HG03439 (cell line): ENCODE data around the gene GCNT3.
"Not testable (repeated sequence)": the region's sequence is repeated elsewhere in the genome, so short reads cannot be mapped to it uniquely, and the experiment has no call there.

Experiments
- ATAC-seq: cut with Tn5 transposase; IDR thresholded peaks from one replicate; pipeline ENCODE4 v1.9.1; 2021; ENCODE audit warnings: mild to moderate bottlenecking, moderate library complexity; ENCODE audit not compliant: unreplicated experiment

The GCNT3 gene

GRCh38 chr15:59616379-59616778, 4.8 kb downstream of the GCNT3 start:
- ATAC-seq, result no peak

- no peak for ATAC-seq
These were observed 6.8 kb downstream of the GCNT3 start for GRCh38 chr15:59618406-59618805.

GRCh38 chr15:59622289-59622688, 10.7 kb downstream of the GCNT3 start:
- ATAC-seq, result peak; percentile 52

- no peak for ATAC-seq
These were observed 21.1 kb downstream of the GCNT3 start for GRCh38 chr15:59632714-59633113.

GRCh38 chr15:59636184-59636583, 24.6 kb downstream of the GCNT3 start:
- ATAC-seq, result no peak

- ATAC-seq, result not testable (repeated sequence)
These were observed 25.9 kb downstream of the GCNT3 start for GRCh38 chr15:59637507-59637906.

GRCh38 chr15:59642351-59642750, 30.8 kb downstream of the GCNT3 start:
- no peak for ATAC-seq

GRCh38 chr15:59644756-59645155, 33.2 kb downstream of the GCNT3 start:
- ATAC-seq, result no peak

GRCh38 chr15:59645812-59646211, 34.2 kb downstream of the GCNT3 start:
- not testable (repeated sequence) for ATAC-seq

- ATAC-seq, result no peak
These were observed 34.7 kb downstream of the GCNT3 start for GRCh38 chr15:59646277-59646676.

- no peak for ATAC-seq
These were observed 35.5 kb downstream of the GCNT3 start for GRCh38 chr15:59647085-59647484.

- ATAC-seq, result no peak
These were observed 38.0 kb downstream of the GCNT3 start for GRCh38 chr15:59649603-59650002.

GRCh38 chr15:59654046-59654445, 42.5 kb downstream of the GCNT3 start:
- no peak for ATAC-seq

GRCh38 chr15:59656897-59657634, 45.5 kb downstream of the GCNT3 start, which contains the start of gene GTF2A2:
TSS of gene GTF2A2 (minus strand) at chr15:59657515. CDS start at chr15:59652277, 5,238 bp downstream.
- ATAC-seq, result peak; percentile 98

- peak; percentile 13 for ATAC-seq
These were observed 46.1 kb downstream of the GCNT3 start for GRCh38 chr15:59657635-59658125.

- ATAC-seq, result no peak
These were observed 47.8 kb downstream of the GCNT3 start for GRCh38 chr15:59659366-59659765.

GRCh38 chr15:59662260-59662659, 50.7 kb downstream of the GCNT3 start:
- no peak for ATAC-seq

- ATAC-seq, result no peak
These were observed 57.0 kb downstream of the GCNT3 start for GRCh38 chr15:59668556-59668955.
